ENCODE measurements around the gene EYS. TPM values are rescaled to one million over a fixed set of nuclear protein-coding genes. Genes with fewer than 3 reads are reported as not detected.
"Not testable (repeated sequence)": the region's sequence is repeated elsewhere in the genome, so short reads cannot be mapped to it uniquely, and the experiment has no call there.

EYS gene
- total RNA-seq, 2 donors from 2014 or later, result not detected

GRCh38 chr6:65501045-65501444 is 206.0 kb downstream of the EYS start:
- Mint-ChIP-seq H3K4me1 (no peaks in the 10 kb centered on the region), H3K27ac (no peak overlapping the region), H3K36me3 (ENCODE audit: low read depth) (no peaks in the 10 kb centered on the region), H3K27me3 (no peaks in the 10 kb centered on the region), H3K4me3 (no peak overlapping the region)
- DNase-seq, result no peak
- no peak for ATAC-seq
- no peaks in the 10 kb centered on the region for H3K9me3 ChIP-seq (ENCODE audit: control insufficient read depth, low read length, poor library complexity, severe bottlenecking)

- H3K27me3 Mint-ChIP-seq; H3K36me3 Mint-ChIP-seq (ENCODE audit: low read depth); H3K4me3 Mint-ChIP-seq; ATAC-seq; DNase-seq; H3K4me1 Mint-ChIP-seq; H3K27ac Mint-ChIP-seq; H3K9me3 ChIP-seq (ENCODE audit: control insufficient read depth, low read length, poor library complexity, severe bottlenecking): not testable (repeated sequence)
Observed at GRCh38 chr6:65483652-65484051, 223.4 kb downstream of the EYS start.

- no peaks in the 10 kb centered on the region for H3K4me1 Mint-ChIP-seq
- no peak overlapping the region for H3K4me3 Mint-ChIP-seq
- DNase-seq (no peak), ATAC-seq (no peak)
- H3K27me3 Mint-ChIP-seq, result no peaks in the 10 kb centered on the region
- no peak overlapping the region for H3K27ac Mint-ChIP-seq
- H3K36me3 Mint-ChIP-seq (ENCODE audit: low read depth), result no peaks in the 10 kb centered on the region
- no peaks in the 10 kb centered on the region for H3K9me3 ChIP-seq (ENCODE audit: control insufficient read depth, low read length, poor library complexity, severe bottlenecking)
Observed at GRCh38 chr6:65469650-65470049, 237.4 kb downstream of the EYS start.

GRCh38 chr6:65468307-65468706 is 238.7 kb downstream of the EYS start:
- Mint-ChIP-seq H3K4me1 (no peaks in the 10 kb centered on the region), H3K4me3 (no peak overlapping the region), H3K36me3 (ENCODE audit: low read depth) (no peaks in the 10 kb centered on the region), H3K27me3 (no peaks in the 10 kb centered on the region), H3K27ac (no peak overlapping the region)
- H3K9me3 ChIP-seq (ENCODE audit: control insufficient read depth, low read length, poor library complexity, severe bottlenecking), result no peaks in the 10 kb centered on the region
- ATAC-seq (no peak), DNase-seq (no peak)

GRCh38 chr6:65461121-65461520 is 245.9 kb downstream of the EYS start:
- no peaks in the 10 kb centered on the region for H3K36me3 Mint-ChIP-seq (ENCODE audit: low read depth)
- no peaks in the 10 kb centered on the region for H3K4me1 Mint-ChIP-seq
- DNase-seq, result no peak
- no peak overlapping the region for H3K4me3 Mint-ChIP-seq
- no peak for ATAC-seq
- H3K27ac Mint-ChIP-seq, result no peak overlapping the region
- H3K27me3 Mint-ChIP-seq, result no peaks in the 10 kb centered on the region
- no peaks in the 10 kb centered on the region for H3K9me3 ChIP-seq (ENCODE audit: control insufficient read depth, low read length, poor library complexity, severe bottlenecking)

- Mint-ChIP-seq H3K27ac (no peak overlapping the region), H3K36me3 (ENCODE audit: low read depth) (no peaks in the 10 kb centered on the region)
- ATAC-seq, result no peak
Observed at GRCh38 chr6:65452333-65452732, 254.7 kb downstream of the EYS start.

GRCh38 chr6:65450451-65450850 is 256.6 kb downstream of the EYS start:
- no peaks in the 10 kb centered on the region for H3K9me3 ChIP-seq (ENCODE audit: control insufficient read depth, low read length, poor library complexity, severe bottlenecking)
- DNase-seq, result no peak
- no peak for ATAC-seq
- no peaks in the 10 kb centered on the region for H3K36me3 Mint-ChIP-seq (ENCODE audit: low read depth)
- H3K27ac Mint-ChIP-seq, result no peak overlapping the region
- no peaks in the 10 kb centered on the region for H3K4me1 Mint-ChIP-seq
- no peaks in the 10 kb centered on the region for H3K27me3 Mint-ChIP-seq
- no peak overlapping the region for H3K4me3 Mint-ChIP-seq

More at GRCh38 chr6:65452333-65452732, 254.7 kb downstream of the EYS start:
- no peak for DNase-seq
- no peaks in the 10 kb centered on the region for H3K9me3 ChIP-seq (ENCODE audit: control insufficient read depth, low read length, poor library complexity, severe bottlenecking)
- H3K4me3 Mint-ChIP-seq, result no peak overlapping the region
- H3K4me1 Mint-ChIP-seq, result no peaks in the 10 kb centered on the region
- no peaks in the 10 kb centered on the region for H3K27me3 Mint-ChIP-seq

- no peaks in the 10 kb centered on the region for H3K4me1 Mint-ChIP-seq
- no peak overlapping the region for H3K4me3 Mint-ChIP-seq
- H3K27me3 Mint-ChIP-seq, result no peaks in the 10 kb centered on the region
- no peak for ATAC-seq
- DNase-seq, result no peak
- no peak overlapping the region for H3K27ac Mint-ChIP-seq
- no peaks in the 10 kb centered on the region for H3K36me3 Mint-ChIP-seq (ENCODE audit: low read depth)
- H3K9me3 ChIP-seq (ENCODE audit: control insufficient read depth, low read length, poor library complexity, severe bottlenecking), result no peaks in the 10 kb centered on the region
Observed at GRCh38 chr6:65449926-65450325, 257.1 kb downstream of the EYS start.

- H3K4me3 Mint-ChIP-seq, result no peak overlapping the region
- no peak overlapping the region for H3K27ac Mint-ChIP-seq
- no peaks in the 10 kb centered on the region for H3K27me3 Mint-ChIP-seq
- no peak for DNase-seq
- ATAC-seq, result no peak
- no peaks in the 10 kb centered on the region for H3K36me3 Mint-ChIP-seq (ENCODE audit: low read depth)
- H3K9me3 ChIP-seq (ENCODE audit: control insufficient read depth, low read length, poor library complexity, severe bottlenecking), result no peaks in the 10 kb centered on the region
- H3K4me1 Mint-ChIP-seq, result no peaks in the 10 kb centered on the region
Observed at GRCh38 chr6:65448866-65449265, 258.2 kb downstream of the EYS start.

- H3K27ac Mint-ChIP-seq, result no peak overlapping the region
- no peaks in the 10 kb centered on the region for H3K4me1 Mint-ChIP-seq
- DNase-seq (no peak), ATAC-seq (no peak)
- no peaks in the 10 kb centered on the region for H3K9me3 ChIP-seq (ENCODE audit: control insufficient read depth, low read length, poor library complexity, severe bottlenecking)
- no peaks in the 10 kb centered on the region for H3K36me3 Mint-ChIP-seq (ENCODE audit: low read depth)
- H3K4me3 Mint-ChIP-seq, result no peak overlapping the region
- H3K27me3 Mint-ChIP-seq, result no peaks in the 10 kb centered on the region
Observed at GRCh38 chr6:65436281-65436680, 270.7 kb downstream of the EYS start.

- H3K4me1 Mint-ChIP-seq, result no peaks in the 10 kb centered on the region
- ATAC-seq (no peak), DNase-seq (no peak)
- H3K9me3 ChIP-seq (ENCODE audit: control insufficient read depth, low read length, poor library complexity, severe bottlenecking), result peaks cover 2% of the 10 kb centered on the region
- no peak overlapping the region for H3K27ac Mint-ChIP-seq
- H3K4me3 Mint-ChIP-seq, result no peak overlapping the region
- H3K27me3 Mint-ChIP-seq, result no peaks in the 10 kb centered on the region
- no peaks in the 10 kb centered on the region for H3K36me3 Mint-ChIP-seq (ENCODE audit: low read depth)
Observed at GRCh38 chr6:65416621-65417020, 290.4 kb downstream of the EYS start.

- H3K4me1 Mint-ChIP-seq, result no peaks in the 10 kb centered on the region
- ATAC-seq, result no peak
- H3K4me3 Mint-ChIP-seq, result no peak overlapping the region
- peaks cover 2% of the 10 kb centered on the region for H3K9me3 ChIP-seq (ENCODE audit: control insufficient read depth, low read length, poor library complexity, severe bottlenecking)
- DNase-seq, result no peak
- H3K27me3 Mint-ChIP-seq, result no peaks in the 10 kb centered on the region
- H3K36me3 Mint-ChIP-seq (ENCODE audit: low read depth), result no peaks in the 10 kb centered on the region
- H3K27ac Mint-ChIP-seq, result no peak overlapping the region
Observed at GRCh38 chr6:65410309-65410708, 296.7 kb downstream of the EYS start.

GRCh38 chr6:65402564-65402963 is 304.5 kb downstream of the EYS start:
- no peaks in the 10 kb centered on the region for H3K9me3 ChIP-seq (ENCODE audit: control insufficient read depth, low read length, poor library complexity, severe bottlenecking)
- no peak for ATAC-seq
- Mint-ChIP-seq H3K27ac (no peak overlapping the region), H3K4me3 (no peak overlapping the region), H3K27me3 (no peaks in the 10 kb centered on the region), H3K4me1 (no peaks in the 10 kb centered on the region), H3K36me3 (ENCODE audit: low read depth) (no peaks in the 10 kb centered on the region)
- DNase-seq, result no peak

GRCh38 chr6:65399355-65400084 is 307.5 kb downstream of the EYS start:
- Mint-ChIP-seq H3K27me3 (no peaks in the 10 kb centered on the region), H3K4me3 (no peak overlapping the region), H3K36me3 (ENCODE audit: low read depth) (no peaks in the 10 kb centered on the region), H3K27ac (no peak overlapping the region), H3K4me1 (no peaks in the 10 kb centered on the region)
- H3K9me3 ChIP-seq (ENCODE audit: control insufficient read depth, low read length, poor library complexity, severe bottlenecking), result no peaks in the 10 kb centered on the region
- DNase-seq, result no peak
- no peak for ATAC-seq
